Measurements from ENCODE around the gene PGBD2.

DNA sequence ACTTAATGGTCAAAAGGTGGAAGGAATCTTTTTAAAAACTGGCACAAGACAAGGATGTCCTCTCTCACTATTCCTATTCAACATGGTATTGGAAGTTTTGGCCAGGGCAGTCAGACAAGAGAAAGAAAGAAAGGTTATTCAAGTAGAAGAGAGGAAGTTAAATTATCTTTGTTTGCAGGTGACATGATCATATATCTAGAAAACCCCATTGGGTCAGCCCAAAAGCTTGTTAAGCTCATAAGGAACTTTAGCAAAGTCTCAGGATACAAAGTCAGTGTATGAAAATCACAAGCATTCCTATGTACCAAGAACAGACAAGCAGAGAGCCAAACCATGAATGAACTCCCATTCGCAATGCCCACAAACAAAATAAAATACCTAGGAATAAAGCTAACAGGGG, 5.4 kb upstream of the PGBD2 start:
- TF ChIP-seq POLR2AphosphoS5 (IDR thresholded peaks at IDR 0.05) (no peak), POLR2A (IDR thresholded peaks at IDR 0.05) (no peak)

All from breast epithelium (tissue), 3 donors.